HK-2 (cell line): ENCODE data around the gene STK33.

Experiments used
- DNase-seq: peaks from one replicate; pipeline ENCODE4 v3.0.0-alpha.2; 2018; ENCODE audit not compliant: unreplicated experiment

Gene STK33

GRCh38 chr11:8373519-8374432 is 220.3 kb downstream of the STK33 start:
- DNase-seq, result no peak

GRCh38 chr11:8372641-8373381 is 221.2 kb downstream of the STK33 start:
- no peak for DNase-seq

- DNase-seq, result no peak
Observed at GRCh38 chr11:8371516-8371884, 222.5 kb downstream of the STK33 start.

- no peak for DNase-seq
Observed at GRCh38 chr11:8370812-8371515, 223.1 kb downstream of the STK33 start.

GRCh38 chr11:8369592-8370205 is 224.3 kb downstream of the STK33 start:
- DNase-seq, result no peak

- DNase-seq, result no peak
Observed at GRCh38 chr11:8368772-8369171, 225.3 kb downstream of the STK33 start.

- no peak for DNase-seq
Observed at GRCh38 chr11:8368194-8368593, 225.8 kb downstream of the STK33 start.

- no peak for DNase-seq
Observed at GRCh38 chr11:8366316-8366715, 227.7 kb downstream of the STK33 start.

GRCh38 chr11:8365216-8365941 is 228.6 kb downstream of the STK33 start:
- DNase-seq, result no peak

GRCh38 chr11:8363921-8364320 is 230.1 kb downstream of the STK33 start:
- no peak for DNase-seq

GRCh38 chr11:8362899-8363298 is 231.1 kb downstream of the STK33 start:
- no peak for DNase-seq

- no peak for DNase-seq
Observed at GRCh38 chr11:8362491-8362890, 231.5 kb downstream of the STK33 start.

- DNase-seq, result no peak
Observed at GRCh38 chr11:8361664-8362210, 232.3 kb downstream of the STK33 start.

- DNase-seq, result no peak
Observed at GRCh38 chr11:8361206-8361605, 232.8 kb downstream of the STK33 start.

GRCh38 chr11:8360086-8360828 is 233.8 kb downstream of the STK33 start:
- no peak for DNase-seq

GRCh38 chr11:8359521-8359920 is 234.5 kb downstream of the STK33 start:
- DNase-seq, result no peak

GRCh38 chr11:8357891-8358566 is 236.0 kb downstream of the STK33 start:
- no peak for DNase-seq

- no peak for DNase-seq
Observed at GRCh38 chr11:8357505-8357888, 236.5 kb downstream of the STK33 start.

GRCh38 chr11:8356721-8357504 is 237.1 kb downstream of the STK33 start:
- peak; percentile 9 for DNase-seq
